SHP77 (cell line): Measurements from ENCODE around the gene DOHH.
"Not testable (repeated sequence)": the region's sequence is repeated elsewhere in the genome, so short reads cannot be mapped to it uniquely, and the experiment has no call there.

Source experiments
- DNase-seq, 2 experiments: peaks; one replicate each; lab custom pipeline; 2025; lab: John Stamatoyannopoulos, UW

The DOHH gene

GRCh38 chr19:3534375-3535234 lies 34.1 kb upstream of the DOHH start:
- DNase-seq = no peak

- no peak for DNase-seq
Observed at GRCh38 chr19:3533563-3534216, 33.2 kb upstream of the DOHH start.

DNA sequence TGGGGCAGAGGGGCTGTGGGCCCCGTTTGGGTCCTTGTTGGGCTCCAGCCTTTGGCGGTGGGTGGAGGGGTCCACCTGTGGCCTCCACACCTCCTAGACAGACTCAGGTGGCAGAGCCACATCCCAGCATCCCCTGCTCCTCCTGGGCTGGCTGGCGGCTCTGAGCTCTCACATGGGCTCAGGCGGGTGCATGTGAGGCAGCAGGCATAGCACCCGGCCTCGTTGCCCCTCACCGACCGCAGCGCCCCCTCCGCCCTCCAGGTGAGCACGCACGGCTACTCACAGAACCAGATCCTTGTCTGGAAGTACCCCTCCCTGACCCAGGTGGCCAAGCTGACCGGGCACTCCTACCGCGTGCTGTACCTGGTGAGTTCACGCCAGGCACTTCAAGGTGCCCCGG lies 32.6 kb upstream of the DOHH start:
- no peak for DNase-seq

DNA sequence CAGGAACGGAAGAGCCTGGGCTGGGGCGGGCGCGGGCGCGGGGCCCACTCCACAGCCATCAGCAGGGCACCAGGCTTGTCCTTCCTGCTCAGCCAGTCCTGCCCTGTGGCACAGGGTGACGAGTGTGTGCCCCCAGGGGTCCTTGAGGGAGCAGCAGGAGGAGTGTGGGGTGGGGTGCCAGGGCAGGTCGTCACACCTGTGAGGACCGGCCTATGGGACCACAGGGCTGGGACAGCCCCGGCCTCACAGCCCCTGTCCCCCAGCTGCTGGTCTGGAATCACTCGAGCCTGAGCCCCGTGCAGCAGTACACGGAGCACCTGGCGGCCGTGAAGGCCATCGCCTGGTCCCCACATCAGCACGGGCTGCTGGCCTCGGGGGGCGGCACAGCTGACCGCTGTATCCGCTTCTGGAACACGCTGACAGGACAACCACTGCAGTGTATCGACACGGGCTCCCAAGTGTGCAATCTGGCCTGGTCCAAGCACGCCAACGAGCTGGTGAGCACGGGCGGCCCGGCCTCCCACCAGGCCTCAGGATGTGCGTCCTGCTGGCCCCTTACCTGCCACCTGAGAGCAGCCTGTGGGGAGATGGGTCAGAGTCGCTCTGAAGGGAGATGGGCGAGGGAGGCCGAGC lies 31.8 kb upstream of the DOHH start:
- DNase-seq = no peak

DNA sequence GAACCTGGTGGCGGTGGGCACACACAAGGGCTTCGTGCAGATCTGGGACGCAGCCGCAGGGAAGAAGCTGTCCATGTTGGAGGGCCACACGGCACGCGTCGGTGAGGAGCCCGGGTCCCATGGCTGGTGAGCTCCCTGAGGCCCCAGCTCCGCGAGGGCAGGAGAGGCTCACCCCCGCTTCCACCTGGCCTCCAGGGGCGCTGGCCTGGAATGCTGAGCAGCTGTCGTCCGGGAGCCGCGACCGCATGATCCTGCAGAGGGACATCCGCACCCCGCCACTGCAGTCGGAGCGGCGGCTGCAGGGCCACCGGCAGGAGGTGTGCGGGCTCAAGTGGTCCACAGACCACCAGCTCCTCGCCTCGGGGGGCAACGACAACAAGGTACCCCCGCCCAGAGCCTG lies 31.2 kb upstream of the DOHH start:
- DNase-seq = no peak

GRCh38 chr19:3530389-3530788 lies 29.9 kb upstream of the DOHH start:
- DNase-seq = no peak

GRCh38 chr19:3529299-3529698 lies 28.8 kb upstream of the DOHH start:
- DNase-seq = not testable (repeated sequence)

DNA sequence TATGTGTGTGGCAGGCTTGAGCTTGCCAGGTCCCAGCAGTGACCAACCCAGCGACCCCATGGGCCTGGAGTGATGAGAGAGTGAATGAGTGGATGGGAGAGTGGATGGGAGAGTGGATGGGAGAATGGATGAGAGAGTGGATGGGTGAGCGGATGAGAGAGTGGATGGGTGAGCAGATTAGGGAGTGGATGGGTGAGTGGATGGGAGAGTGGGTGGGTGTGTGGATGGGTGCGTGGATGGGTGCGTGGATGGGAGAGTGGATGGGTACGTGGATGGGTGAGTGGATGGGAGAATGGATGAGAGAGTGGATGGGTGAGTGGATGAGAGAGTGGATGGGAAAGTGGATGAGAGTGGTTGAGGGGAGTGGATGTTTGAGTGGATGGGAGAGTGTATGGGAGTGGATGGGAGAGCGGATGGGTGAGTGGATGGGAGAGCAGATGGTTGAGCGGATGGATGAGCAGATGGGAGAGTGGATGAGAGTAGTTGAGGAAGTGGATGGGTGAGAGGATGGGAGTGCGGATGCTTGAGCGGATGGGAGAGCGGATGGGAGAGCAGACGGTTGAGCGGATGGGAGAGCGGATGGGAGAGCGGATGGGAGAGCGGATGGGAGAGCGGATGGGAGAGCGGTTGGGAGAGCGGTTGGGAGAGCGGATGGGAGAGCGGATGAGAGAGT lies 28.2 kb upstream of the DOHH start:
- no peak for DNase-seq

DNA sequence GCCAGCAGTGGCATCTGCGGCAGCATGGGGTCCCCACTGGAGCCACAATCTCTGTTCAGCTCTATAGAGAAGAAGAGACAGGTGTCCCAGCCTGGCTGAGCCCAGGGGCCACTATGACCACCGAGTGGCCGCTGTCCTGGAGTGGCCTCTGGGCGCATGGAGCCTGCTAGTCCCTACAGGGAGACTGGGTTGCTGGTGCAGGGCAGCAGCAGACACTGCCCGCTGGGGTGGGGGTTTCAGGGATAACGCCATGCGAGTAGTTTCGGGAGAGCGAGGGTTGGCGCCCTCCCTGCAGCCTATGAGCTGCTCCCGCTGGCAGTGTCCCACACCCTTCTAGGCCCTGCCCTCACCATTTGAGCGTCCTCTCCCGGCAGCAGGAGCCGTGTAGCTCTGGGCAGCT lies 27.6 kb upstream of the DOHH start:
- DNase-seq = no peak

GRCh38 chr19:3527238-3527910 lies 26.9 kb upstream of the DOHH start:
- no peak for DNase-seq

DNA sequence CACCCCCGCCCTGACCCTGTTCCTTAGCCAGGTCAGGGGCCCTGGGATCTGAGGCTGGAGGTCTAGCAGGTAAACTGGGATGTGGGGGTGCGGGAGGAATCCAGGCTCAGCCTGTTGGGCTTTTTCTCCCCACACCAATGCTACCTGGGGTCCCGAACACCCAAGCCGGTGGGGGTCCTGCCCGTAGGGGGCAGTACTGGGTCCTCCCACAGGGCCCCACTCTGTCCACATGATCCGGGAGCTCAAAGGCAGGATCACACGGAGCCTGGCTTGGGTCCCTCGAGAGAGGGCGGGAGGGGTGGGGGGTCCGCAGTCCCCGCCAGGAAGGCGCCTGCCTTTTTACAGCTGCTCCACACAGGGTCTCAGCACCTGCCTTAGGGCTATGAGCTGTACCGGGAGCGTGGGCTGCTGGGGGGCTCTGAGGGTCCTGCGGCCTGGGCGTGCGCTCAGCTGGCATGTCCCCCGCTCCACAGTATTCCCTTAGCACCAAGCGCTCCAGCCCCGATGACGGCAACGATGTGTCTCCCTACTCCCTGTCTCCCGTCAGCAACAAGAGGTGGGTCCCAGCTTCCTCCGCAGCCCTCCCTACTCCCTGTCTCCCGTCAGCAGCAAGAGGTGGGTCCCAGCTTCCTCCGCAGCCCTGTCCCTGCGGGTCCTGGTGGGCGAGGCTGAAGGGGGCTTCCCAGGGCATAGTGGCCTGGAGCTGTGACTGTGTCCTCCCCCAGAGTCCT lies 26.2 kb upstream of the DOHH start:
- DNase-seq = no peak

DNA sequence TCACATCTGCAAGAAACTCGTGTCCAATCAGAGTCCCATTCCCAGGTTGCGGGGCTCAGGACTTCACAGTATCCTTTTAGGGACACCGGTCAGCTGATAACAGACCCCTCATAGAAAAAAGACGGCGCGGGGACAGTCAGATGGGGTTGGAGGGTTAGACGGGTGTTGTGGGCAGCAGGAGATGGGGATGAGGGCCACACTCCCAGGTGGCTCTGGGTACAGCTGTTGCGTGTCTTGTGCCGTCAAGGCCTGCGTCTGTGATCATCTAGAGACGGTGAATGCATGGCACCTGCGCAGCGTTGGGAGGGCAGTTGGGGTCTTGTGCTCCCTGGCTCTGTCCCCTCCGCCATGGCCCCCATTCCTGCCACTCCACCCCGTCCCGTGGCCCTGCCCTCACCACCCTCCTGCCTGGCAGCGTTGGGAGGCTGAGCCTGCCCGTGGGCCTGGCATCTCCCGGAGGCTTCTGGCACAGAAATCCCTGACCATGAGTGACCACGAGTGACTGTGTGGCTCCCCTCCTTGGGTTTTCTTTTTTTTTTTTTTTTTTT lies 24.5 kb upstream of the DOHH start:
- DNase-seq = no peak

DNA sequence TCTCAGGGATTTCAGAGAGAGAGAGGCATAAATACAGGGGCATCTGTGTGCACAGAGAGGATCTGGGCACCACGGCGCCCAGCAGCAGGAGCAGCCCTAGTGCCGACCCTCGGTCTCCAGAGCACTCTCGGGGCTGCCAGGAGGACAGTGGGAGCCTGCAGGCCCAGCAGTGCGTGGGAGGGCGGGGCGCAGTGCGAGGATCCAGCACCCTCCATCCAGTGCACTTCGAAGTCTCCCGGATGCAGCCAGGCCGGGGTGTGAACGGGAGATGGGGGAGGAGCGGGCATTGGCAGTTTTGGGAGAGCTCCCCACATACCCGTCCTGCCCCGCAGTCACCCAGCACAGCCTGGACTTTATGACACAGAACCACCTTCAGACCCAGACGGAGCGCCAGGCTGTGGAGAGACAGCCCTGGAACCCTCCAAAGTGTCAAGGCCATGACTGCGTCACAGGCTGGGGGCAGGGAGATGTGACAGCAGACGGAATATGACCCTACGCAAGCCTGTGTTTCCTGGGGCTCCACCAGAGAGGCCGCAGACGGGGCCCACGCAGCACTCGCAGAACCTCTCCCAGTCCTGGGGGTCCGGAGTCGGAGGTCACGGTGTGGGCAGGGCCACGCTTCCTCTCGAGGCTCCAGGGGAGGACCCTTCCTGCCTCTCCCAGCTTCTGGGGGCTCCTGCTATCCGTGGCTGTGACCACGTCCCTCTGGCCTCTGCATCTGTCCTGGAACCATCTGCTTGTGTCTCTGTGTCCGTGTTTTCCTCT lies 23.8 kb upstream of the DOHH start:
- DNase-seq = no peak

DNA sequence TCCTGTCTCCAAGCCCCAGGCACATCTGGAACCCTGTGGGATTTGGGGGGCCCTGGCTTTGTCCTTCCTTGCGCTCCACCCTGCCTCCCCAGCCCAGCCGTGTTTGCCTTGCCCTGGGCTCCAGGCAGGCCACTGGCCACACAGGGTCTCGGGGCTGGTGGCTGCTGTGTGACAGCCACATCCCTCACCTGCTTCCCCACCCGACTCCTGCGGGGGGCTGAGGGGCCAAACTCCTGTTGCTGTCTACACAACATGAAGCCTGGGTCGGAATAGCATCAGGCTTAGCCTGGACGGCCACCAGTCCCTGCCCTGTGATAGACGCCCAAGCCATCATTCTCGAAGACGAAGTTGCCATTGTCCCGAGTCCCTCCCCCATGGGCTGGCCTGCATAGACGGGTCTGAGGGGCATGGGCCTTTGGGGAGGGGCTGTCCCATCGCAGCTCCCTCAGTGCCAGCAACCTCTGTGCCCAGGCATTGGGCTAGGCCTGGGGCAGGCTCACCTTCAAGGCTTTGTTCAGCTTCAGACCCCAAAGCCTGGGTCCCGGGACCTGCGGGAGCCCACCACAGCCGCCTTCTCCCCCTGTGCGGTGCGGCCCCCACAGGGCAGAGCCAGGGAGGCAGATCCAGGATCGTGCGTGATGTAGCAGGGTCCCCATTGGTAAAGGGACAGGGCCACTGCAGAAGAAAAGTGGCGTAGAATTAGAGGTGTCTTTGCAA lies 23.0 kb upstream of the DOHH start:
- DNase-seq = no peak

GRCh38 chr19:3522421-3523360 lies 22.2 kb upstream of the DOHH start:
- no peak for DNase-seq

DNA sequence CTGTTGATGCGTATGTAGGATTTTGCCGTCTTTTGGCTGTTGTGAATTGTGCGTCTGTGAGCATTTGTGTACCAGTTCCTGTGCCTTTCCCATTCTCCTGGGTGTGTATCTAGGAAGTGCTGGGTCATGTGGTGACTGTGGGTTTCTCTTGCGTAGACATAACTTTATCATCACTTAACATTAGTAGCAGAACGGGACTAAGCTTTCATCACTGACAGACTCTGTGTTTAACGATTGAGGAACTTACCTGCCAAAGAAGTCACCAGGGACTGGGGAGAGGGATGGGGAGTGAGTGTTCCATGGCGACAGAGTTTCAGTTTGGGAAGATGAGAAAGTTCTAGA lies 20.6 kb upstream of the DOHH start:
- DNase-seq = no peak

DNA sequence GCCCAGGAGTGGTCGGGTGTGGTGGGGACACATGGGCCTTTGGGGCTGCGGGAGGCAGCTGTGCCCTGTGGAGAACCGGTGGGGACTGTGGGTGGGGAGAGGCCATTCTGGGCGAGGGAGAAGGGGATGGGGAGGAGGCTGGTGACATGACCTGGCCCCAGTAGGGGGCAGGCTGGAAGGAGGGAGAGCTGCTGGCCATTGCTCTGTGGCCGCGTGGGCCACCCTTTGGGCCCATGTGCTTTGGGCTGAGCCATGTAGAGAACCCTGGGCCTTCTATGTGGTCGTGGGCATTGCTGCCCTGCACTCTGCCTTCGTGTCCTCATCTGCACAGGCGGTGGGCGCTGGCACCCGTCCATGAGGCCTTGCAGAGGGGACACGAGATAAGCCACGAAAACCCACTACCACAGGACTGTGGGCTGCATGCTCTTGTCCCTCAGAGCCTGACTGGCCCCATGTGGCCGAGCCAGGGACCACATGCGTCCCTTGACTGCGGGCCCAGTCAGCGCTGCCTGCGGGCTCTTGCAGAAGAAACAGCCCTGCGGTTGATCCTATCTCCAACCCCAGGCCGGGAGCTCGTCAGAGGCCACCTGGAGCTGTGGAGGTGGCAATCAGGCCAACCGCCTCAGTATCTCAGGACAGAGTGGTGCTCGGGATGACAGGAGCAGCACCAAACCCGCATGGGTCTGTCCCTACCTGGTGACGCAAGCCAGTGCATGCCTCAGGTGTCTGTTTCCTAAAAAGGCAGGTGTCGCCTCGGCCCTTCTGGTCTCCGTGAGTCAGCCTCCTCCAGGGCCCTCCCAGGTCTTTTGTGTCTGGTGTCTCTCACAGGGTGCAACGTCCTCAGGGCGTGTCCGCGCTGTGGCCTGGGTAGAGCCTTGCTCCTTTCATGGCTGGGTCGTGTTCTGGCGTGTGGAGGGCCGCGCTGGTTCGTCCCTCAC lies 20.0 kb upstream of the DOHH start:
- DNase-seq = no peak
